Vagina (tissue), 2 donors: ENCODE results near the gene RIC8B. TPM values are rescaled to one million over a fixed set of nuclear protein-coding genes. Genes with fewer than 3 reads are reported as not detected.

ENCODE experiments used
- DNase-seq, 2 donors: peaks; one replicate each; pipeline ENCODE4 v3.0.0-alpha.2; 2017; ENCODE audit errors: extremely low spot score in 2 of 2
- H3K27ac ChIP-seq: fragments of 200-600 bp; sonication (generic); one replicate; pipeline ENCODE4 v1.5.1; 2019
- H3K27me3 ChIP-seq: fragments of 200-600 bp; sonication (generic); one replicate; pipeline ENCODE4 v1.5.1; 2019
- H3K36me3 ChIP-seq, 2 donors: fragments of 200-600 bp; sonication (generic); one replicate each; pipeline ENCODE4 v1.5.1; 2017 to 2019
- H3K4me1 ChIP-seq: fragments of 200-600 bp; sonication (generic); one replicate; pipeline ENCODE4 v1.5.1; 2019
- H3K4me3 ChIP-seq, 2 donors: fragments of 200-600 bp; sonication (generic); 1 replicate in 1 of 2; 2 replicates in 1 of 2; pipeline ENCODE4 v1.5.1; 2016 to 2019
- H3K9me3 ChIP-seq: fragments of 200-600 bp; sonication (generic); one replicate; pipeline ENCODE4 v1.5.1; 2019
- CTCF ChIP-seq, 3 experiments: fragments of 450-650 bp in 2 of 3; fragments of 200-600 bp in 1 of 3; sonication (generic) in 1 of 3; IDR thresholded peaks; one replicate each; pipeline ENCODE4 v1.5.1; 2017 to 2019; ENCODE audit warnings: antibody characterized with exemption in 3 of 3, mild to moderate bottlenecking in 2 of 3, moderate library complexity in 2 of 3
- POLR2A ChIP-seq, 2 donors: fragments of 450-650 bp; IDR thresholded peaks; one replicate each; pipeline ENCODE4 v1.6.1; 2017; ENCODE audit warnings: antibody characterized with exemption in 2 of 2, mild to moderate bottlenecking in 2 of 2, moderate library complexity in 2 of 2
- POLR2AphosphoS5 ChIP-seq, 2 donors: sonication (generic); formaldehyde crosslinking; IDR thresholded peaks; one replicate each; pipeline ENCODE4 v1.9.0; 2017; ENCODE audit warnings: antibody characterized with exemption in 2 of 2, mild to moderate bottlenecking in 2 of 2, low read depth in 1 of 2; ENCODE audit not compliant: insufficient read depth in 1 of 2
- intact Hi-C: fragments of 100-400 bp; cut with DNase I; formaldehyde crosslinking; loops from one replicate; pipeline ENCODE4 v1.15.1; 2023
- total RNA-seq: library from RNA; depleted of rRNA; stranded (reverse); fragments of >200 nt; gene quantifications from one replicate; pipeline ENCODE4 v1.2.3, GENCODE V29; 2016

The RIC8B gene
- total RNA-seq, 1 donor from 2014 or later = 11.8 TPM

- no peaks in the 10 kb centered on the region for H3K4me1 ChIP-seq
- H3K27me3 ChIP-seq = no peaks in the 10 kb centered on the region
- H3K36me3 ChIP-seq = peaks cover 0 to 4% of the 10 kb centered on the region in 2 donors
- DNase-seq = no peak
- H3K9me3 ChIP-seq = no peaks in the 10 kb centered on the region
- TF ChIP-seq CTCF (IDR thresholded peaks at IDR 0.05) (no peak), POLR2AphosphoS5 (IDR thresholded peaks at IDR 0.05; ENCODE audit: insufficient read depth in 1 of 2, low read depth in 1 of 2) (no peak), POLR2A (IDR thresholded peaks at IDR 0.05) (no peak)
- intact Hi-C loops = no loop called here
- H3K27ac ChIP-seq = no peak overlapping the region
- no peak overlapping the region for H3K4me3 ChIP-seq
These were observed 26.8 kb downstream of the RIC8B start for GRCh38 chr12:106801167-106801708.

- Histone ChIP-seq H3K4me3 (no peak overlapping the region), H3K36me3 (peaks cover 0 to 5% of the 10 kb centered on the region in 2 donors), H3K9me3 (no peaks in the 10 kb centered on the region), H3K4me1 (no peaks in the 10 kb centered on the region), H3K27me3 (no peaks in the 10 kb centered on the region), H3K27ac (no peak overlapping the region)
- TF ChIP-seq POLR2A (IDR thresholded peaks at IDR 0.05) = no peak
- TF ChIP-seq CTCF (IDR thresholded peaks at IDR 0.05) = no peak
- TF ChIP-seq POLR2AphosphoS5 (IDR thresholded peaks at IDR 0.05; ENCODE audit: insufficient read depth in 1 of 2, low read depth in 1 of 2) = no peak
- intact Hi-C loops = no loop called here
- DNase-seq = no peak
These were observed 27.5 kb downstream of the RIC8B start for GRCh38 chr12:106801830-106802533.

- intact Hi-C loops = no loop called here
- no peaks in the 10 kb centered on the region for H3K9me3 ChIP-seq
- H3K36me3 ChIP-seq = peaks cover 0 to 5% of the 10 kb centered on the region in 2 donors
- H3K4me1 ChIP-seq = no peaks in the 10 kb centered on the region
- H3K27ac ChIP-seq = no peak overlapping the region
- no peak for DNase-seq
- H3K4me3 ChIP-seq = no peak overlapping the region
- TF ChIP-seq POLR2A (IDR thresholded peaks at IDR 0.05) = no peak
- TF ChIP-seq POLR2AphosphoS5 (IDR thresholded peaks at IDR 0.05; ENCODE audit: insufficient read depth in 1 of 2, low read depth in 1 of 2) = no peak
- TF ChIP-seq CTCF (IDR thresholded peaks at IDR 0.05) = no peak
- no peaks in the 10 kb centered on the region for H3K27me3 ChIP-seq
These were observed 30.2 kb downstream of the RIC8B start for GRCh38 chr12:106804668-106805067.

GRCh38 chr12:106814714-106815113, 40.2 kb downstream of the RIC8B start:
- Histone ChIP-seq H3K9me3 (no peaks in the 10 kb centered on the region), H3K4me3 (no peak overlapping the region), H3K36me3 (no peaks in the 10 kb centered on the region), H3K27me3 (no peaks in the 10 kb centered on the region), H3K27ac (no peak overlapping the region), H3K4me1 (no peaks in the 10 kb centered on the region)
- no peak for TF ChIP-seq POLR2A (IDR thresholded peaks at IDR 0.05)
- TF ChIP-seq POLR2AphosphoS5 (IDR thresholded peaks at IDR 0.05; ENCODE audit: insufficient read depth in 1 of 2, low read depth in 1 of 2) = no peak
- TF ChIP-seq CTCF (IDR thresholded peaks at IDR 0.05) = no peak
- intact Hi-C loops = no loop called here
- no peak for DNase-seq

GRCh38 chr12:106815741-106816140, 41.3 kb downstream of the RIC8B start:
- Histone ChIP-seq H3K27ac (no peak overlapping the region), H3K36me3 (no peaks in the 10 kb centered on the region), H3K4me1 (no peaks in the 10 kb centered on the region), H3K4me3 (no peak overlapping the region), H3K27me3 (no peaks in the 10 kb centered on the region), H3K9me3 (no peaks in the 10 kb centered on the region)
- DNase-seq = no peak
- TF ChIP-seq POLR2A (IDR thresholded peaks at IDR 0.05) (no peak), CTCF (IDR thresholded peaks at IDR 0.05) (no peak), POLR2AphosphoS5 (IDR thresholded peaks at IDR 0.05; ENCODE audit: insufficient read depth in 1 of 2, low read depth in 1 of 2) (no peak)
- intact Hi-C loops = no loop called here
